GM18868 (cell line): ENCODE data around the gene BRPF3.

Experiments
- ATAC-seq: cut with Tn5 transposase; IDR thresholded peaks from one replicate; pipeline ENCODE4 v1.9.1; 2021; ENCODE audit warnings: mild to moderate bottlenecking, moderate library complexity; ENCODE audit not compliant: unreplicated experiment

The BRPF3 gene

DNA sequence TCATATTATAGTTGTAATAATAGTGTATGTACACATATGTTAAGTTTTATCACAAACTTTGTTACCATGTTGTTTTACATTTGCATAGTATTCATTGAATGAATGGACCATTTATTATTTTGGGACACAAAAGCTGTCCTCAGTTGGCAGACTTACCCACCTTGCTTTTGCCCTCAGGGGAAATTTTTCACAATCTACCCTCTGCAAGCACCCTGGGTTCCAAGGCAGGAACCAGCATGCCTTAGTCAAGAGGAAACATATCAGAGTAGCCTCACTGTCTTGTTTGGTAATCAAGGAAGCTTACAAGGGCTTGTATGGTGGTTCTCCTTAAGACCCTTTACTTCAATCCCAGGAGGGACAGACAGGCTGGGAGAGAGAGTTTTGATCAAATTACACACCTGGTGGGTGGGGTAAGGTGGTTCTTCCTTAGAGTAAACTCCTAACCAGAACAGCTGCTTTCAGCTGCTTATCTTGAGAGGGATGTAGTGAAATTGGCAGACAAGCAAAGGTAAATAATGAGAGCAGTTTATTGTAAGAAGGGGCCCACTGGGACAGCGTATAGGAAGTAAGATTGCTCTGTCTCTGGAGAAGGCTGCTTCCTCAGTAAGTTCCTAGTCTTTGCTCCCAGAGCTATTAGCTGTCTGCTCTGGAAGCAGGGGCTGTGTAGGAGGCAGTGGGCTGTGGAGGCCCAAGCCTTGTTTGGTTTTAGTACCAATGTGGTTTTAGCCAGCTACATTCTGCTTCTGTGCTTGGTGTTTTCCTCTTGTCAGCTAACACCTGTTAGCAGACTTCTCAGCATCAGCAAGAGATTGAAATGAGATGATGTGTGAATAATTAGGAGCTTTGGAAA, 31.1 kb downstream of the BRPF3 start:
- no peak for ATAC-seq

DNA sequence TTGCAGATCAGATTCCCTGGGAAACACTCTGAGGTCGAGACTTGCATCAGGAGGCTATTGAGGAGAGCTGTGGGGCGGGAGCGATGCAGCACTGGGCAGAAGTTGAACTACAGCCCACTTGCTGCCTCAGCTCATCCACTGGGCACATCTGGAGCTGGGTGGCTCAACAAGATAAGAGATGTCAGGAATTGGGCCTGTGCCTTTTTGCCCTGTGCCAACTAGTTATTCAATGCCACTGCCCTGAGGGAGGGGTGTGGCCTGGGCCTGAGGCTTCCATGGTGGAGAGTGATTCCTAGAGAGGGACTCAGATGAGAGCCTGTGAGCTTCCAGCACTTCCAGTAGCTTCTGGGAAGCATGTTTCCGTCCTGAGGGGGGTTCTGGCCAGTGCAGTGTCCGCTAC, 32.7 kb downstream of the BRPF3 start:
- ATAC-seq, result no peak

DNA sequence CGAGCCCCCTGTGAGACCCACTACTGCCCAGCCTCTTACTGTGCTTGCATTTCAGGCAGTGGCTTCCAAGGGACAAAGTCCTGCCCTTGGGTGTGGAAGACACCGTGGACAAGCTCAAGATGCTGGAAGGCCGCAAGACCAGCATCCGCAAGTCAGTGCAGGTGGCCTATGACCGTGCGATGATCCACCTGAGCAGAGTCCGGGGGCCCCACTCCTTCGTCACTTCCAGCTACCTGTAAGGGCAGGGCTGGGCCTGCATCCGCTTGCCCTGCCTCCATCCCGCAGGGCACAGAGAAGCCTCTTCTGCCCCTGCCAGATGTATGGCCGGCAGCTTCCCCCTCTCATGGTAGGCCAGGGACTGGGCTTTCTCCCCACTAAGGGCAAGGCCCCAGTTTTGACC, 33.8 kb downstream of the BRPF3 start:
- ATAC-seq, result no peak

DNA sequence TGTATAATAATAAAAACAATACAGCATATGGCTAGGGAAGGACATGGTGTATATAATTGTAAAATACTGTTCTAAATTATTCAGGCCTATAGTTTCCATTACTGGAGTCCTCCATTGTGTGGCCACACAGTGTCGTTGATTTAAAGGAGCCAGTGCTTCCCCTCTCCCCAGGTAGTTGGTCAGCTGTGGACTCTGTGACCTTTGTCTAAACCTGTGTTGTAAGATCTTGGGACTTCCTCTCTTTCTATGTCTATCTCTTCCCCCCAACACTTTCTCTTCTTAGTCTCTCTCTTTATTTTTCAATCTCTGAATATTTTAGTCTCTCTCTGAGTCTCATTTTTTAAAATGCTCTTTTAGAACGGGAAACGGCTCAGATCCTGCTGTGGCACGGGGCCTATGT, 35.6 kb downstream of the BRPF3 start:
- ATAC-seq, result no peak

DNA sequence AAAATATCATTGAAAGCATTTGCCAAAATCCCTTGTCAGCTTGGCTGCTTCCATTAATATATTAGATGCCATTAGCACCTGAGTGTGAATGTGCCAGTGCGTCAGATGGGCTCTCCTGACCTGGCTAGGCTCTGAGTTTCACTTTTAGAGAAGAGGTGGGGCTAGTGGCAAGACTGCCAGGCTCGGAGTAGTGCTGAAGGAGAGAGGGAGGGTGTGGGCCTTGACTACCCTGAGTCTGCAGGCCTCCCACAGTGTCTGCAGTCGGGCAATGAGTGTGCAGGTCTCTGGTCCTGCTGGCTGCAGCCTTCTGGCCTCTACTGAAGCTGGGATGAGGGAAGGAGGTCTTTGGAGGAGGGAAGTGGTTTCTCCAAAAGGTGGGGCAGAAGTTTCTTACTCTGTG, 38.8 kb downstream of the BRPF3 start:
- ATAC-seq, result no peak

DNA sequence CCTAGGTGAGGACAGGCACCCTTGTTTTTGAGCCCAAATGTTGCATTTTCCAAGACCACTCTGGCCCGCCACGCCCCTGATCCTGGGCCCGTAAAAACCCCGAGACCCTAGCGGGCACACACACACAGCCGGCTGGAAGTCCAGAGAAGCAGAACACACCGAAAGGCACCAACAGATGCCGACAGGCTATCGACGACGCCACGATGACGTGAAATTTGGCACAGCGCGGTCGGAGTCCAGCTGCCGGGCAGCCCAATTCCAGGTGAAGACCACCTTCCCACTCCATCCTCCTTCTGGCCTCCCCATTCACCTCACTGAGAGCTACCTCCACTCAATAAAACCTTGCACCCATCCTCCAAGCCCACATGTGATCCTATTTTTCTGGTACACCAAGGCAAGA, 39.3 kb downstream of the BRPF3 start:
- no peak for ATAC-seq

DNA sequence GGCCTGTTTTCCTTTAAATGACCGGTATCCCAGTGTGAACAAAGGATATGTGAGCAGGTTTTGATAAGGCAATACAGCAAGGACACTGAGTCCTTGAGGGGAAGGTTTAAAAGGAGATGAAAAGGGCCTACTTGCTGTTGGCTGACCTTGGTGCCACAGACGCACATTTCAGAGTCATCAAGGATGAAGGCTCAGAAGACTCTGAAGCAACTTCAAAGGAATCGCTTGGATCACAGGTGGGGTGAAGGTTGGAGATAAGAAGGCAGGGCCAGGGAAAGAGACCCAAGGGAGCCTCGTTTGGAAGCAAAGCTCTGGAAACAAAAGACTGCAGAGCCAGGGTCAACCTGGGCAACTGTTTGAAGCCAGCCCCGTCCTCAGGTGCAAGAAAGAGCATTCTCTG, 43.2 kb downstream of the BRPF3 start:
- no peak for ATAC-seq

DNA sequence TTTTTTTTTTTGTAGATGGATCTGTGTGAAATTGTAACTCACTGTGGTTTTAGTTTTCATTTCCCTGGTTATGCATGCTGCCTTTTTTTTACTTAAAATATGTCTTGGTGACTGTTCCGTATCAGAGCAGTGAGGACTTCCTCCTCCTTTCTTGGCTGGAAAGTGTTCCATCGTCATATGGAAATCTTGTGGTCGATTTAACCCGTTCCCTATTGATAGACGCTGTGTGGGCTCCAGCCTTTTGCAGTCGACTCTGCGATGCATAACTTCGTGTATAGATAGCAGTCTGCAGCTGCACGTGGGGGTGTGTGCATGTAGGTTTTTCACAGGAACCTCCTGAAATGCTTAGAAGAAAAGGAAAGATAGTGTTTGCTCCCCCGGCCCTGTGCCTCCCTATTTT, 45.2 kb downstream of the BRPF3 start:
- peak; percentile 61 for ATAC-seq

DNA sequence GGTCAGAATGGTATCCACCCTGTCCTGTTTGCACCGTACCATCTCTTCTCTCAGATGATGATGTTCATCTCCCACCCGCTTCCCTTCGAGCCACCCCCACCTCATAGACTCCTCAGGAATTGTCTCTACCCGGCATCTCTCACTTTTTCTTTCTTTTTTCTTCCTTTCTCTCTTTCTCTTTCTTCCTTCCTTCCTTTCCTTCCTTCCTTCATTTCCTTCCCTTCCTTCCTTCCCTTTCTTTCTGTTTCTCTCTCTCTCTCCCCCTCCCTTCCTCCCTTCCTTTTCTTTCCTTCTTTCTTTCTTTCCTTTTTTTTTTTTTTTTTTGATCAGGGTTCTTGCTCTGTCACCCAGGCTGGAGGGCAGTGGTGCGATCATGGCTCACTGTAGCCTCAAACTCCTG, 45.6 kb downstream of the BRPF3 start:
- ATAC-seq, result no peak

DNA sequence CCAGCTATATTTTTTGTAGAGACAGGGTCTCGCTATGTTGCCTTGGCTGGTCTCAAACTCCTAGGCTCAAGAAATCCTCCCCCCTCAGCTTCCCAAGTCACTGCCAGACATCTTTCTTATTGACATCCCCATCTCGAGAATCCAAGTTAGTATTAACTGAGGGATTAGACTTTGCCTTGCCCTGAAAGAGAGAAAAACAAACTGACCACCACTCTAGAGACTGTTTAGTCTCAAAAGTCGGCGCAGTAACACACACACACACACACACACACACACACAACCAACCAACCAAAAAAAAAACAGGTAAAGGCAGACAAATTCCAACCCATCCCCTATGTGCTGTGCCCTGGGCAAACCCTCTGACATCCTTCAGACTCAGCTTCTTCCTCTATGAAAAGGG, 46.1 kb downstream of the BRPF3 start:
- ATAC-seq, result no peak

DNA sequence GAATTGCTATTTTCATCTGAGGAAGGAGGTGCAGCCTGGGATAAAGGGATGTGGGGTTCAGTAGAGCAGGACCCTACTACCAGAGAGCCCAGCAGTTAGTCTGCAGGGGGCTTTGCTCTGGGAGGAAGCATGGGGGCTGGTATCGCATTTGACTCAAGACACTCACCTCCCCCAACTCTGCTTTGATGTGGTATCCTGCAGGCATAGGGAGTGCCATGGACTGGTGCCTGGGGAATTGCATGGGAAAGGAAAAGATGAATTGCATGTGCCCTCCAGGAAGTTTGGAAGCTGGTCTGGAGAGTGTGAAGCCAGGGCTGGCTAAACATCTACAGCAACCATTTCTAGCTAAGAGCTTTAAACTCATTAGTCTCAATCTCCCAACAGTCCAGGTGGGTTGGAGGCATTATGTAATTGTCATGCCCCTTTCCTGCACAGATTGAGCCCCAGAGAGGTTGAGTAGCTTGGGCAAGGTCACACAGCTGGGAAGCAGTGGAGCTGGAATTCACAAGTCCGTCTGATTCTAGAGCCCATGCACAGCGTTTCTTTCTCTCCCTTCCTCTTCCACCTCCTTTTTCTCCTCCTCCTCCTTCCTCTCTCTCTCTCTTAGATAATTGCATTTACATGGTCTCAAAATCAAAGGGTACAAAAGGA, 47.1 kb downstream of the BRPF3 start:
- no peak for ATAC-seq

DNA sequence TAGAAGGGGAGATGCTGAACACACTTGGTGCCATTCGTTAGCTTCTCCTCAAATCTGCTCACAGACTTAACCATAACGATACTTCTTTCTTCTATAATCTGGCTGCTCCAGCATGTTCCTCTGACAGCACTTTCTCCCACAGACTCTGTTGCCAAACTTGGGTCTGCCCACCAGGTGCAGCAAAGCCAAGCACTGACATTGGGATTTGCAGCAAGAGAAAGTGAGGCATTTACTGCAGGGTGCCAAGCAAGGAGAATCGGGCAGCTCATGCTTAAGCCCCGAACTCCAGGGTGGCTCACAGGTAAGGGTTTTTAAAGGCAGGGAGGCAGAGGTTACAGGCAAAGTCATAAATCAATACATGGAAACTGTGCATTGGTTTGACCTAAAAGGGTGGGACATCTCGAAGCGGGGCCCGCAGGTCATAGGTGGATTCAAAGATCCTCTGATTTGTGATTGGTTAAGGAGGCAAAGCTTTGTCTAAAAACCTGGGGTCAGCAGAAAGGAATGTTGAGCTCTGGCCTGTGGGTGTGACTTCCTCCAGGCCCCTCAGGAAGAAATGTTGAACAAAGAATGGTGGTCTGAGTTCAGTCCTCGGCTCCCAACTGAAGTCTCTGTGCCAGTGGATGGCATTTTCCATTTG, 48.2 kb downstream of the BRPF3 start:
- no peak for ATAC-seq

DNA sequence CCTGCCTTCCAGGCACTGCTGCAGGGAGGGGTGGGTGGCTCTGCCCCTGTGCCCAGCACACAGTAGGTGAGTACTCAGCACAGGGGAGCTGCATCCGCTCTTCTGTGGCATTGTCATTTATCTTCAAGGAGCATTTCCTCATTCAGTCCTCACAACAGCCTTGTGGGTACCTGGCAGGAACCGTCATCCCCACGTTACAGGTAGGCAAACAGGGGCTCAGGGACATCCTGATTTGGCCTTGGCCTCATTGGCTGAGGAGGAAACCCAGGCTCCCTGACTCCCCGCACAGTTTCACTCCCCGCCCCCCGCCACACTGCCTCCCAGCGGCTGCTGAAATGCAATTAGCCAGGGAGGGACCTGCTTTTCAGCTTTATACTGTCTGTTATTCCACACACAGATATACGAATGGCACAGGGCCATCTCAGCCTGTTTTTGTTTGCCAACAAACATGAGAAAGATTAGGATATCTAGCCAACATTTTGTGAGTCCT, 49.1 kb downstream of the BRPF3 start:
- no peak for ATAC-seq

DNA sequence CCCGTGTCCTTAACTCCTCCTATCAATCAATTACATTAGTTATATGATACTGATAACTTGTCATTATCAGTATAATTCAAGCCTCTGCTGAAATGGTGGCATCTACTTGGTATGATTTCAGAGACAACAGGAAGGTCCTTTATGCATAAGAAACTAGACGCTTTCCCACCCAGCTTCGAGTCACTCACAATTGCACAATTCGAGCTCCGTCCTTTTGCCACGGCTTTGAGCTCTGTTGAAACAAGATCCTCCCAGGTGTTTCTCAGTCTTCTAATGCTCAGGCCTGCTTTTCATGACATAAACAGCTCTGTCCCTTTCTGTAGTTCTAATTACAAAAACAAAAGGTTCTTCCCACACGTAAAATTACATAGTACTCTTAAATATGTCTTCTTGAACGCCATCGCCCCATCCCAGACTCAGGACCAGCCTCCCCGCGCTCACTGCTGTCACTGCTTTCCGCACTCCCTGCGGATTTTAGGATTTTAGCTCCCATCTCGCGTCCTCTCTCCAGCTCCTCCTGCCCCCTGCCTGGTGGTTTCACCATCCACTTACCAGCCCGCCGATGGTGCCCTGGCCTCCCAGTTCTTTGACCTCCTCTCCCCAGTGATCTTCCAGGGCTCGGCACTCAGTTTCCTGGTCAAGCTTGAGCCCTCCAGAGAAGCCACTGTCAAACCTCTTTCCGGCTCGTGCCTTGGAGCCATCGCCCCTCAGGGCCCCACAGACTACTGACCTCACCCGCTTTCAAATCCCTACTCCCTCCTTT, 50.1 kb downstream of the BRPF3 start:
- no peak for ATAC-seq

DNA sequence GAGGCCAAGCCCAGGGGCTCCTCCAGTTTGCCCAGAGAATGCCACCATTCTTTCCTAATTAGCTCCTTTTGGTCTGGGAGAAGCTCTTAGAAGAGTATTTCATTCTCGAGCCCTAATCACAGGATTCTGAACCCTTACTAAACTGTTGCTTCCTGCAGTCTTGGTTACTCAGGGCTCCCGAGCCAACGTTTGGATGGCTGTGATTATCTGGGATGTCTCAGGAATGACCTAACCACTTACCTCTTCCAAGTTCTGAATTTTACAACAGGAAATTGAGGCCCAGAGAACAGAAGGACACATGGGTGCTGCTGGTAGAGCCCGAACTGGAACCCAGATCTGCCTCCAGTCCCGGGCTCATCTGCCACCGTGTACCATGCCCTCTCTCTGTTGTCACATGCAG, 51.1 kb downstream of the BRPF3 start:
- no peak for ATAC-seq

DNA sequence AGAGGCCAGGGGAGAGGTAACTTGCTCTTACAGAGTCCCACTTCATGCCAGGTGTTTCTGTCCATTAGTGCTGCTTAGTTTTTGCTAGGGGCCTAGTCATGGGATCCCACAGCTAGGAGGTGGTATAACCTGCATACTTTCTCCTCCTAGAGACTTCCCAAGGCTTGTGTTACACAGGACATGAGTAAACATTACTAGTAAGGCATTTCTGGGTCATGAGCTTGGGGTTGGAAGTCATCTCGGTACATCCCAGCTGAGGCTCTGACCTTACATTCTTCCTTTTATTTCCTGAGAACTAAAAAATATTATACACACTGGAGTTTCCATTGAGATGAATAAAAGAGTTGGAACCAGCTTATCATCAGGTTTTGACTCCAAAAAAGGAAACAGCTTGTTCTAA, 52.4 kb downstream of the BRPF3 start:
- no peak for ATAC-seq

DNA sequence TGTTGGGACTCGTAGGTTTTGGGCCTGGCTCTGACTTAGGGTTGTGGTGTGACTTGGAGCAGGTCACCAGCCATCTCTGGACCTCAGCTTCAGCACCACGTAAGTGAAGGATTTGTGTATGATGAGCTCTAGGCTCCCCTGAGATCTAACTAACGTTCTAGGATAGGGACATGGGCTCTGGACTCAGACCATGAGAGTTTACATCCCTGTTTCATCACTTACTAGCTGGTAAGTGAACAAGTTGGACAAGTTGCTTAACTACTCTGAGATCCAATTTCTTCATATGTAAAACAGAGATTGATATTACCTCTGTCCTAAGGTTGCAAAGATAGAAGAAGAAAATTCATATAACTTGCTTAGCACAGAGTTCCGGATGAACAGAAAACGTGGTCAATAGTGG, 53.0 kb downstream of the BRPF3 start:
- ATAC-seq, result no peak

DNA sequence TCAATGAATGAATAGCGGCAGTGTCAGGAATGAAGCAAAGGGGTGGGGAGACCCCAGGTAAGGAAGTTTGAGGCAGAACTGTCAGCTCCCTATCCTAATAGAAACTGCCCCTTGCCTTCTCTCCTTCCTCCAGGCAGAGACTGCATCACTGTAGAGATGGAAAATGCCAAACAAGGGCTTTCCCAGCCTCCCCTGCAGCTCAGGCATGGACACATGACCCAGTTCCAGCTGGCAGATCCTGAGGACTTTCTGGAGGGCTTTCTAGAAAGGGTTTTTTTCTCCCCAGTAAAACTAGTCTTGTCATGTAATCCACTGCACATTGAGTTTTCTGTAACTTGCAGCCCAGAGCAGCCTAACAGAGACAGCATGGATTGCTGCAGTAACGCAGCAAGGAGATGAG, 55.5 kb downstream of the BRPF3 start:
- no peak for ATAC-seq

DNA sequence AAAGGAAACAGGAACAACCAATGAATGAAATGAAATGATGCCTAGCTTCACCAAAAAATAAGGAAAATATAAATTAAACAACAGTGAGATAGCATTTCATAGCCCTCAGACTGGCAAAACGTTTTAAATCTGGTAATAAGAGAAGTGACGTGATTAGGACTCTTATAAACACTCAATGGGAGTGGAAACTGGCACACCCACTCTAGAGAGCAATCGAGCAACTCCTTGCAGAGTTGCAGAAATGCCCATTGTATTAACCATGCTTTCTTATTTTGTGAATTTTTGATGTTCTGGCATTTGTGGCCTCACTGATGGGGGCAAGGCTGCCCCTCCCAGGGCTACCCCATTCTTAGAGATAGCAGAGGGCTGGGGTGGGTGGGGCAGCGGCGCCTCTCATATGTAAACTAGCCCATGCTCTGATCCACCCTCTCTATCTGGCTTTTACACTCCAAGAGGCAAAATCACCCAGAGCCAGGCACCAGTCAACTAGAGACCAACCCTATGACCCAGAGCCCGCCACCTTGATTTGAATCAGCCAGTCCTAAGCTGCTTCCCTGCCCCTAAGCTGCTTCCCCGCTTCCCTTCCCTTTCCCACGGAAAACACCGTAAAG, 67.0 kb downstream of the BRPF3 start:
- no peak for ATAC-seq

DNA sequence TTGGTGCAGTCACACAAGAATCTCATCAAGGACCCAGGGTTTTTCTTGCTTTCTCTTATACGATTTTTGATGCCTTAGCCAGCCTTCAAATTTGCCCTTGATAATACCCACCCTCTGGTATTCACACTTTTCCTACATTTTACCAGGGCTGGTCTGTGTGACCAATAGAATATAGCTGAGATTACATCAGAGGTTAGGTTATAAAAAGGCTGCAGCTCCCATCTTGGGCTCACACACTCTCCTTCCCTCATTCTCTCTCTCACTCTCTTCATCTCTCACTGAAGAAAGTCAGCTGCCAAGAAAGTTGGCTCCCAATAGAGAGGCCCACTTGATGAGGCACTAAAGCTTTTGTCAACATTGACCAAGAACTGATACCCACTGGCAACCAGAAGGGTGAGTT, 69.2 kb downstream of the BRPF3 start:
- ATAC-seq, result no peak
